ENCODE results near the gene BBLN. TPM values are rescaled to one million over a fixed set of nuclear protein-coding genes. Genes with fewer than 3 reads are reported as not detected.

BBLN gene
- total RNA-seq, 1 experiment from 2014 or later: 154 TPM

- H3K9me3 ChIP-seq (ENCODE audit: insufficient read depth, low read depth): no peaks in the 10 kb centered on the region
- CTCF ChIA-PET: no interaction called here
- 0 out of 2 replicates have a peak, but pooled peaks cover 5% of the 10 kb centered on the region for H3K79me2 ChIP-seq (ENCODE audit: low read depth)
- peaks cover 5% of the 10 kb centered on the region; the same call in 1 of the 2 replicates for H3F3A ChIP-seq (ENCODE audit: insufficient read depth, low read depth)
- H3K27ac ChIP-seq: no peak overlapping the region
- DNase-seq: no peak
- TF ChIP-seq EZH2 (IDR thresholded peaks at IDR 0.05; ENCODE audit: low read depth) (no peak), CTCF (conservative IDR thresholded peaks at IDR 0.05) (no peak)
- no peak overlapping the region for H3K4me2 ChIP-seq
- no TSS peak for BruUV-seq (replicated peaks)
- H3K27me3 ChIP-seq (ENCODE audit: insufficient read depth, low read depth): no peaks in the 10 kb centered on the region
- no peak overlapping the region for H2AFZ ChIP-seq
- H4K20me1 ChIP-seq (ENCODE audit: insufficient read depth): no peaks in the 10 kb centered on the region; the same call in 1 of the 2 replicates
- no peak overlapping the region for H3K4me3 ChIP-seq
- POLR2A ChIA-PET (ENCODE audit: unreplicated experiment): no interaction called here
- no peaks in the 10 kb centered on the region; the same call in 1 of the 2 replicates for H3K36me3 ChIP-seq (ENCODE audit: low read depth)
- H3K9me2 ChIP-seq (ENCODE audit: insufficient read depth): no peaks in the 10 kb centered on the region
- H3K4me1 ChIP-seq (replicated peaks; ENCODE audit: insufficient read depth): 0 out of 2 replicates have a peak, but pooled peaks cover 6% of the 10 kb centered on the region
- intact Hi-C loops (cut with micrococcal nuclease; ENCODE audit: unreplicated experiment): no loop called here
Measured at GRCh38 chr9:128164307-128164885, 4.3 kb downstream of the BBLN start.

- Histone ChIP-seq H3K27me3 (ENCODE audit: insufficient read depth, low read depth) (no peaks in the 10 kb centered on the region), H3K27ac (no peak overlapping the region), H3K4me3 (no peak overlapping the region), H4K20me1 (ENCODE audit: insufficient read depth) (no peaks in the 10 kb centered on the region; the same call in 1 of the 2 replicates), H3K4me1 (replicated peaks; ENCODE audit: insufficient read depth) (0 out of 2 replicates have a peak, but pooled peaks cover 3% of the 10 kb centered on the region), H3K4me2 (no peak overlapping the region), H3K79me2 (ENCODE audit: low read depth) (no peaks in the 10 kb centered on the region), H2AFZ (no peak overlapping the region), H3K9me2 (ENCODE audit: insufficient read depth) (no peaks in the 10 kb centered on the region), H3F3A (ENCODE audit: insufficient read depth, low read depth) (peaks cover 5% of the 10 kb centered on the region; the same call in 1 of the 2 replicates), H3K36me3 (ENCODE audit: low read depth) (no peaks in the 10 kb centered on the region; the same call in 1 of the 2 replicates), H3K9me3 (ENCODE audit: insufficient read depth, low read depth) (no peaks in the 10 kb centered on the region)
- CTCF ChIA-PET: no interaction called here
- no TSS peak for BruUV-seq (replicated peaks)
- intact Hi-C loops (cut with micrococcal nuclease; ENCODE audit: unreplicated experiment): no loop called here
- DNase-seq: no peak
- POLR2A ChIA-PET (ENCODE audit: unreplicated experiment): interaction anchor here (0.5 kb wide), 1 partner anchor 110 kb away, joined by 3 read pairs; the partner anchor contains the start of genes GOLGA2 and SWI5
- TF ChIP-seq EZH2 (IDR thresholded peaks at IDR 0.05; ENCODE audit: low read depth) (no peak), CTCF (conservative IDR thresholded peaks at IDR 0.05) (no peak)
Measured at GRCh38 chr9:128166169-128166568, 6.1 kb downstream of the BBLN start.

GRCh38 chr9:128167209-128167608 is 7.1 kb downstream of the BBLN start:
- Histone ChIP-seq H3K4me2 (no peak overlapping the region), H3K4me3 (no peak overlapping the region), H3K27me3 (ENCODE audit: insufficient read depth, low read depth) (no peaks in the 10 kb centered on the region), H3K27ac (no peak overlapping the region), H3F3A (ENCODE audit: insufficient read depth, low read depth) (peaks cover 4% of the 10 kb centered on the region; the same call in 1 of the 2 replicates), H2AFZ (no peak overlapping the region), H4K20me1 (ENCODE audit: insufficient read depth) (no peaks in the 10 kb centered on the region; the same call in 1 of the 2 replicates), H3K9me3 (ENCODE audit: insufficient read depth, low read depth) (no peaks in the 10 kb centered on the region), H3K9me2 (ENCODE audit: insufficient read depth) (no peaks in the 10 kb centered on the region), H3K79me2 (ENCODE audit: low read depth) (no peaks in the 10 kb centered on the region), H3K36me3 (ENCODE audit: low read depth) (no peaks in the 10 kb centered on the region; the same call in 1 of the 2 replicates), H3K4me1 (replicated peaks; ENCODE audit: insufficient read depth) (no peaks in the 10 kb centered on the region)
- intact Hi-C loops (cut with micrococcal nuclease; ENCODE audit: unreplicated experiment): no loop called here
- BruUV-seq (replicated peaks): no TSS peak
- no peak for DNase-seq
- ChIA-PET CTCF (no interaction called here), POLR2A (ENCODE audit: unreplicated experiment) (no interaction called here)
- TF ChIP-seq CTCF (conservative IDR thresholded peaks at IDR 0.05) (no peak), EZH2 (IDR thresholded peaks at IDR 0.05; ENCODE audit: low read depth) (no peak)

All from PC-9 (cell line).